HG03442 (cell line): ENCODE results near the gene RANBP10.
A peak's percentile ranks its signal among the peaks of the same experiment; 100 is the strongest.

Source experiments
- ATAC-seq: cut with Tn5 transposase; IDR thresholded peaks from one replicate; pipeline ENCODE4 v1.9.1; 2021; ENCODE audit warnings: mild to moderate bottlenecking, moderate library complexity; ENCODE audit not compliant: unreplicated experiment

The RANBP10 gene

DNA sequence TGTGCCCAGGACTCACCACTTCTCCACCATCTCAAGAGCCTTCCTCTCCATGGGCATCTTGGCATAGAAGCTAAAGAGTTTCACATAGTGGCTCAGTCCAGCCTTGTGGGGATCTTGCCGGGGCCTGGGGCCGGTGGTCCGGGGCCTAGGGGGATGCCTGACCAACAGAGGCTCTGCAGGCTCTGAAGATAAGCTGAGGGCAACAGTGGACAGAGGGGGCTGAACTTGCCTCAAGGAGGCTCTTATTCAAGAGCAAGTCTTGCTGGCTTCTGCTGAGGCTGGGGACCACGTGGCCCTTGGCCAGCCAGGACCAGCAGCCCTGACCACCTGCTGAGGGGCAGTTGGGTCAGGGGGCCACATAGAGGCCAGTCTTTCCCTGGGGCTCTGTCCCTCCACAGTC, 22.3 kb upstream of the RANBP10 start:
- ATAC-seq: no peak

DNA sequence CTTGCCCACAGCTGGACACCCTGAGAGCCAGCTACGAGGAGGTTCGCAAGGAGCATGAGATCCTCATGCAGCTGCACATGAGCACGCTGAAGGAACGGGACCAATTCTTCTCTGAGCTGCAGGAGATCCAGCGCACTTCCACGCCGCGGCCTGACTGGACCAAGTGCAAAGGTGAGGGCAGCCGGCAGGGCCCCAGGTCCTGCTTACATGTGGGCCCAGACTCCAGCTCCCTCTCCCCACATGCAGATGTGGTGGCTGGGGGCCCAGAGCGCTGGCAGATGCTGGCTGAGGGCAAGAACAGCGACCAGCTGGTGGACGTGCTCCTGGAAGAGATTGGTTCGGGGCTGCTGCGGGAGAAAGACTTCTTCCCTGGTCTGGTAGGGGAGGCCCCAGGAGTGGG, 19.5 kb upstream of the RANBP10 start:
- no peak for ATAC-seq

DNA sequence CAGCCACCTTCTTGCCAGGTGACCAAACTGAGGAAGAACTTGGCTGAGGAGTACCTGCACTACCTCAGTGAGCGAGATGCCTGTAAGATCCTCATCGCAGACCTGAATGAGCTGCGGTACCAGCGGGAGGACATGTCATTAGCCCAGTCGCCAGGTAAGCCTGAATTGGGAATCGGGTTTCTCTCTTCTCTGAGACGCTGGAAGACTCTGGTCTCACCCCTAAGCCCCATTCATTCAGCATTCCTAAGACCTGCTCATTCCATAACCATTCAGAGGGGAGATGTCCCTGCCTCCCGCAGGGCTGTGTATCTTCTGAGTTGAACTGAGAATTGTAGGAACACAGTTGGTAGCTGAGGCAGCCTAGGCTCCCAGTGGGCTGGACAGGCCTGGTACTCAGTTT, 18.8 kb upstream of the RANBP10 start:
- no peak for ATAC-seq

DNA sequence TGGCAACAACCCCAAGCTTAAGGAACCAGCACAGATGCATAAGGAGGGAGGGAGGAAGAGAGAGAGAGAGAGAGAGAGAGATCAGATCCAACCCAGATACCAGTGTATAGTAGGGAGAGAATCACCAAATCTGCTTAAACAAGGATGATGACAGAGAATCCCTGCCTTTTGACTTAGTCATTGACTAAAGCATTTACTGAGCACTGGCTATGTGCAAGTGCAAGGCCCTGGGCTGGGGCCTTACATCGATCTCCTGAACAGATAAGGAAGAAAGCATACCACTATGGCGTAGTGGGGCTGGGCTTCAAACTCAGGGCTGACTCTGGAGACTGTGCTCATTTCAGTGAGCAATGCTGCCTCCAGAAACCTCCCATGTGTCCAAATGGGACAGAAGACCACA, 16.2 kb upstream of the RANBP10 start:
- ATAC-seq: no peak

DNA sequence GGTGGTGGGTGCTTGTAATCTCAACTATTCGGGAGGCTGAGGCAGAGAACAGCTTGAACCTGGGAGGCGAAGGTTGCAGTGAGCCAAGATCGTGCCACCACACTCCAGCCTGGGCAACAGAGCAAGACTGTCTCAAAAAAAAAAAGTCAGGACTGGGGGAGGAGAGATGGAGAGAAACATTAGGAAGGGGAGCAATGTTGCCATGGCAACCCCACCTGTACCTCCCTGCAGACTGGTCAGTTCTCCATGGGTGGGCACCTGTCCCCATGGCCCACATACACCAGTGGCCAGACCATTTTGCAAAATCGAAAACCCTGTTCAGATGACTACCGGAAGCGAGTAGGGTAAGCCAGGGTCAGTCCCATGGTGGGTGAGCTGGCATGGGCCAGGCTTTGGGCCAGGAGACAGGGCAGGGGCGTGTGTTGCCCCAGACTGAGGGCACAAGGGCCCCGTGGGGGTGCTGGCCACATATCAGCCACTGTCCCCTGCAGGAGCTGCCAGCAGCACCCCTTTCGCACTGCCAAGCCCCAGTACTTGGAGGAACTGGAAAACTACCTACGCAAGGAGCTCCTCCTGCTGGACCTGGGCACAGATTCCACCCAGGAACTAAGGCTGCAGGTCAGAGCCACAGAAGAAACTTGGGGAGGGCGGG, 14.4 kb upstream of the RANBP10 start:
- no peak for ATAC-seq

DNA sequence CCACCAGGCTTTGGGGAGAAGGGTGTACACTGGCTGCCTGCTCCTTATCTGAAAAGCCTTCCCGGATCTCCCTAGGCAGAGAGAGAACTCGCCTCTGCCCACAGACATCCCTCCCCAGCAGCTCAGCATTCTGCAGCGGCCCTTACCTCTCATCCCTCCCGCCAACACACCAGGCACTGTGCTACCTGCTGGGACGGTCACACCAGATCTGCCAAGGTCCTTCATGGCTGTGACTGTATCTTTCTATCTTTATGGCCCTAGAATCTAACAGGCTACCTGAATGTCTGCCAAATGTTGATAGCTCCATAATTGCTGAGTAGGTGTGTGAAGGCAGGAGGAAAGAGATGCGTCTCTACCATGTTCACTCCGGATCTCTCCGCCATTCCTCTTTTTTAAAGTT, 8.2 kb upstream of the RANBP10 start:
- ATAC-seq: no peak

DNA sequence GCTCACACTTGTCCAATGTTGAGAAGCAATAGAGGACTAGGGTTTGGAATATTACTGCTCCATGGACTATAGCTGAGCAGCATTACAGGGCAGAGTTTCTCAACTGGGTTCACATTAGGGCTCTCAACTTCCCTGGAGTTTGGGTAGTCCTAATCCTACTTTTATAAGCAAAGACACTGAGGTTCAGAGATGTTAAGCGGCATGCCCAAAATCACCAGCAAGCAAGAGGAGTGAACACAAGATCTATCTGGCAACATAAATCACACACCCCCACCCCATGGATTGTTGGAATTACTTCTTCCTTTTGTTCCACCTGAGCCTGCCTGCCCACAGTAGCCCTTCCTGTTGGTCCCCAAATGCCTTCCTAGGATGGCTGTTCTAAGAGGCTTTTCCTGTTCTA, 5.5 kb upstream of the RANBP10 start:
- ATAC-seq: no peak

DNA sequence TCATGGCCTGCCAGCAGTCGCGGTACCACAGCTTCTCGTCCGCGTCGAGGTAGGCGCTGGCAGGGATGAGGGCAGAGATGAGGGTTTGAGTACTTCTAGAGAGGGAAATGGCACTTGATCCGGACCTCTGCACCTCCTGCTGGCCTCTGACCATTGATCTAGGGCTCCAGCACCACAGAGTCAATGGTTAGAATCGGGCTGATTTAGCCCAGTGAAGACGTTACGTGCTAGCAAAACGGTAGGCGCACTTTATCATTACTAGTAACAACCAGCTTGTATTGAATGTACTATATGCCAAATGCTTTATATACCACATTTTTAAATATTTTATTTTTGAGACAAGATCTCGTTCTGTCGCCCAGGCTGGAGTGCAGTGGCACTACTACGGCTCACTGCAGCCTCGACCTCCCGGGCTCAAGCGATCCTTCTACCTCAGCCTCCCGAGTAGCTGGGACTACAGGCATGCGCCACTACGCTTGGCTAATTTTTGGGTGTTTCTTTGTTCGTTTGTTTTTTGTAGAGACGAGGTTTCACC, 855 bp upstream of the RANBP10 start:
- no peak for ATAC-seq

DNA sequence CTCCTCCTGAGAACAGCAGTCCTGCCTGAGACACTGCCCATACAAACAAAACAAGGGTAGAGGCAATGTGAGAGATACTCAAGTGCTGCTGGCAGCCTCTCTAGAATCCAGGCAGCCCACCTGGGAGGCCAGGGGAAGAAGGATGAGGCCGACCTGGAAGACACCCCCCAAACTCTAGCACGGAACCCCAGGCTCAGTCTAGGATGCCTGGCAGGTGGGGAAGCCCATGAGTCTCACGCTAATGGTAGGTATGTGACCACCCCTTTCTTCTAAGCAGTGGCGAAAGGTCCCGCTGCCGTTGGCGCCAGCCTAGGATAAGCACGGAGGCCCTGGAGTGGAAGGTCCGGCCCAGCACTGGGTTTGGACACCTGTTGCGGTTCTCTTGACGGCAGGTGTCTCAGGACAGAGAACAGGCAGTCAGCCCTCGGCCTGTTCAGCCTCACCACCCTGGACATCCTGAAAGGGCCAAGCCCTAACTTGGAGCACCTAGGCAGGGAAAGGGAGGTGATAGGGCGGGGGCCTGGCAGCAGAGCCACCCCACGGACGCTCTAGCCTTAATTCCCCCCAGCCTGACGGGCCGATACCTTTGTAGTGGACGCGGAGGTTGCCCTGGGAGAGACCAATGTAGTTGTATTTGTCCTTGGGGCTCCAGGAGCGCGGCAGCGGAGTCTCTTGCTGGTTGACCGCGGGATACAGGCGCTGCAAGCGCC, 487 bp downstream of the RANBP10 start:
- ATAC-seq: no peak

DNA sequence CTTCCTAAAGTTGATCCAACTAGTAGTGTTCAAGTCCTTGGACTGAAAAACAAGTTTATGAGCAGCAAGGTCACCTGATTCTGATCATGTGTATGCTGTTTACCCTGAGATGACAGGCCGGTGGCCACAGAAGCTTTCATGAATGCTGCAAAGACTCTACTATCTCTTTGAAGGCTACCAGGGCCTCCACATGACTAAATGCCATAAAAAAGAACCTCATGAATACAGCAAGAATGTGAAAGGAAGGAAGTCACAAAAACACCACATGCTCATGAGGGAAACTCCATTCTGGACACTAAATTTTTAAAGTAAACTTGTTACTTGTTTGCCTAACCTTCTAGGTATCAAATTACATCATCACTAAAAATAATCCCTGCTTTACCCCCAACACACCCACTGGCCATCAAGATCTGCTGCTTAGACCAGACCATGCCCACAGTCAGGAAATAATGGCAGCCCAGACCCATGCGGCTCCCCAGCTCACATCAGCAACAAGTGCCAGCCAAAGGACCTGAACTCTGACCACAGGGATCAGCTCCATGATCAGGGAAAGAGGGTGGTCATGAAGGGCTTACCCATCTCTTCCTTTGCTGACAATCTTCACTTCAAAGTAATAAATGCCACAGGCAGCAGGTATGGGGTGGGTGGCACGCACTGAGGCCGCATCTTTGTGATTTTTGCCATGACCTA, 1.4 kb downstream of the RANBP10 start:
- ATAC-seq: no peak

DNA sequence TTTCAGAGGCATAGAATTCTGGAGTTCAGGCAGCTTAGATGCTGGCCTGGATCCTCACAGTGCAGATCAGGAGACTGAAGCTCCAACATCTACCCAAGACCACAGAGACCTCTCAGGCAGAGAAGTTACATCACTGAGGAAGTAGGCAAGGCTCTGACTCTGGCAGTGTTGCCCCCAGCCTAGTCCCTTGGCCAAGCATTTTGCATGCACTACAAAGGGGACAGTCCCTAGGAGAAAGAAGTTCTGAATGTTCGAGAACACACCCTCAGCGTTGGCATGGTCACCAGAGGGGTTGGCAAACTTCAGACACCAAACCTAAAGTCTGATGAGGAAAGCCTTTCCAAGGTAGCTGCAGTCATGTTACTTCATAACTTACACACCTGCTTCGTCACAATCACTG, 2.5 kb downstream of the RANBP10 start:
- no peak for ATAC-seq

DNA sequence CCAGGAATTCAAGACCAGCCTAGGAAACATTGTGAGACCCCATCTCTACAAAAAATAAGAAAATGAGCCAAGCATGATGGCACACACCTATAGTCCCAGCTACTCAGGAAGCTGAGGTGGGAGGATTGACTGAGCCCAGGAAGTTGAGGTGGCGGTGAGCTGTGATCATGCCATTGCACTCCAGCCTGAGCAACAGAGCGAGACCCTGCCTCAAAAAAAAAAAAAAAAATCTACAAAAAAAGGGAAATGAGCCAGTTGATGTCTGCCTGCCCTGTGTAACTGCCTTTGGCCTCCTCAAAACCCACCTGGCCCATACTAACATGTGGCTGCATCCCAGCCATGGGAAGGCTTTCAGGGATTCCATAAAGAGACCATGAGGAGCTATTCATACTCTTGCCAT, 4.5 kb downstream of the RANBP10 start:
- ATAC-seq: no peak

DNA sequence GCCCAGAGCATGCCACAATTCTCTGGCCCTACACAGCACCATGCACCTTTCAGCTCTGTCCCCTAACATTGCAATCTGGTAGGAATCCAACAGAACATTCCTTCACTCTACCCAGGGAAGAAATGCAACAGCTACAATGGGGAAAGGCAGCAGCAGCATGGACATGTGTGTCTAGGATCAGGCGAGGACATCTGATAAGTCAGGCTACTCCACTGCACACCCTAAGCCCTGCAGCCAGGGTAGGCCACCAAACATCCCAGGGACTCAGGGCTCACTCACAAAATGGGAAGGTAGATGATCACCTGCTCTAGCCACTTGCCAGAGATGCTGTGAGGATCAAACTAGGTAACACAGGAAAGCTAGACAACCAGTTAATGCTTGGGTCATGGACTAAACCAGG, 5.1 kb downstream of the RANBP10 start:
- no peak for ATAC-seq

DNA sequence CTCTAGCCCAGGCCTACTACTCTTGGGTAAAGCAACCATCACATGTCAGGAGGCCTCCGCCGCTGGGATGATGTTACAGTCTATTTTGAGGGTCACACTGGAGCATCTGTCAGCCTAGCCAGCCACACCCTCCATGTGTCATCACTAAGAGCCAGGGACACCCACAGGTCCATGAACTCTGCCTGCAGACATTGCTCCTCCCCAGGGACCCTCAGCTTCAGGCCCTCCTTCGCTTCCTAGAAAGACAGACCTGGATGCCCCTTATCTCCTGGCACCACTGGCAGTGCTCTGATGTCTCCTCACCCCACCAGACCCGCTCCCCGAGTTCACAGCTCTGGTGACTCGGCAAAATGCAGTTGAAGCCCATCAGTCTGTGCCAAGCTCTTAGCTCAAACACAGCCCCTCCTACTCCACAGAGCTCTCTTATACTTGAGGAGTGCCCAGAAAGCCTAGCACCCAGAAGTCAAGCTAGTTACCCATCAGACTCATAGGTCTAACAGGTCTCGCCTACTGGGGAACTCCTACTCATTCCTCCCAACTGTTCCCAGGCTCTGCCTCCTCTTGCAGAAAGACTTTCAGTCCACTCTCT, 5.9 kb downstream of the RANBP10 start:
- ATAC-seq: no peak

DNA sequence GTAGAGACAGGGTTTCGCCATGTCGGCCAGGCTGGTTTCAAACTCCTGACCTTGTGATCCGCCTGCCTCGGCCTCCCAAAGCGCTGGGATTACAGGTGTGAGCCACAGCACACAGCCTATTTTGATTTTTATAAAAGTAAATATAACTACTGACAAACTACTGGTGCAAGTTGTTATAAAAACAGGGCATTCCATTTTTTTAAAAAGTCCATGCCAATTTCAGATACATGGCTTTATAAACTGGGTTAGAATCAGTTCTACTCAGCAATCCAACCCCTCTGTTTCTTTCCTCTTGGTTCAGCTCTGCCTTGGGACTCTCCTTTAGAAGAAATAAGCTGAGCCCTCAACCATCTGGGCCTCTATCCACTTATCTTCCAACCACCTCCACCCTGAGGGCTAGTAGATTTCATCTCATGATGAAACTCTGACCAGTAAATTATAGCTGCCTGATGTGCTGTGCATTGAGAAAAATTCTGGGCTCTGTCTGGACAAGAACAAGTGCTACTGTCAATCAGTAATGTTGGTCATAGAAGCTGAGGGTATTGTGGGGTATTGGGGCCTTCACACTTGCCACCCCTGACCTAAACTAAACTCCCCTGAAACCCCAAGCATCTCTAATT, 10.2 kb downstream of the RANBP10 start:
- no peak for ATAC-seq

DNA sequence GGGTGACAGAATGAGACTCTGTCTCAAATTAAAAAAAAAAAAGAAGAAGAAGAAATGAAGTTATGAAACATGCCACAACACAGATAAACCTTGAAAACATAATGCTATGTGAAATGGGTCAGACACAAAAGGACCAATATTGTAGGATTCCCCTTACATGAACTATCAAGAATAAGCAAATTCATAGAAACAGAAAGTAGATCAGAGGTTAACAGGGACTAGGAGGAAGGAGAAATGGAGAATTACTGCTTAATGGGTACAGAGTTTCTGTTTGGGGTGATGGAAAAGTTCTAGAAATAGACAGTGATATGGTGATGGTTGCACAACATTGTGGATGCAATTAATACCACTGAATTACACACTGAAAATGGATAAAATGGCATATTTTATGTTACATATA, 16.3 kb downstream of the RANBP10 start:
- no peak for ATAC-seq

DNA sequence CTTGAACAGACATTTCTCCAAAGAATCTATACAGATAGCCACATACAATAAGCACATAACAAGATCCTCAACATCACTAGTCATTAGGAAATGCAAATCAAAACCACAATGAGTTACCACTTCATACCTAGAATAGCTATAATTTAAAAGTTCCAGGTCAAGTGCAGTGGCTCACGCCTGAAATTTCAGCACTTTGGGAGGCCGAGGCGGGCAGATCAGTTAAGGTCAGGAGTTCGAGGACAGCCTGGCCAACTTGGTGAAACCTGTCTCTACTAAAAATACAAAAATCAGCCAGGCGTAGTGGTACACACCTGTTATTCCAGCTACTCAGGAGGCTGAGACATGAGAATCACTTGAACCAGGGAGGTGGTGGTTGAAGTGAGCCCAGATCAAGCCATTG, 19.9 kb downstream of the RANBP10 start:
- ATAC-seq: no peak

DNA sequence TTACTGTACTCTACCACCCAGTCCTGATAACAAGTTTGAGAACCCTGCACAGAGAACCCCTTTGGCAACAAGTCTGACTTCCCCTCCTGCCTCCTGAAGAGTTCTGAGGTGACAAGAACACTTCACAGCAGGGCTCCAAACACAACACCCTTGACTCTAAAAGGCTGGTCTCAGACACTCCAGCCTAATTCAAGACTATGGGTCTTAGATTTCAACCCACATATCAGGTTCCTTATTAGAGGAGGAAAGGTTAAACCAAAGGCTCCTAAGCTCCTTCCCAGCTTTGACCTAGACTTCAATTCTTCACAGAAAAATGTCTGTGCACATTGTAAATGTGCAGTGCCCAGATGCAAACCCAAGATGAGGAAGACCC, 23.0 kb downstream of the RANBP10 start:
- ATAC-seq: no peak

DNA sequence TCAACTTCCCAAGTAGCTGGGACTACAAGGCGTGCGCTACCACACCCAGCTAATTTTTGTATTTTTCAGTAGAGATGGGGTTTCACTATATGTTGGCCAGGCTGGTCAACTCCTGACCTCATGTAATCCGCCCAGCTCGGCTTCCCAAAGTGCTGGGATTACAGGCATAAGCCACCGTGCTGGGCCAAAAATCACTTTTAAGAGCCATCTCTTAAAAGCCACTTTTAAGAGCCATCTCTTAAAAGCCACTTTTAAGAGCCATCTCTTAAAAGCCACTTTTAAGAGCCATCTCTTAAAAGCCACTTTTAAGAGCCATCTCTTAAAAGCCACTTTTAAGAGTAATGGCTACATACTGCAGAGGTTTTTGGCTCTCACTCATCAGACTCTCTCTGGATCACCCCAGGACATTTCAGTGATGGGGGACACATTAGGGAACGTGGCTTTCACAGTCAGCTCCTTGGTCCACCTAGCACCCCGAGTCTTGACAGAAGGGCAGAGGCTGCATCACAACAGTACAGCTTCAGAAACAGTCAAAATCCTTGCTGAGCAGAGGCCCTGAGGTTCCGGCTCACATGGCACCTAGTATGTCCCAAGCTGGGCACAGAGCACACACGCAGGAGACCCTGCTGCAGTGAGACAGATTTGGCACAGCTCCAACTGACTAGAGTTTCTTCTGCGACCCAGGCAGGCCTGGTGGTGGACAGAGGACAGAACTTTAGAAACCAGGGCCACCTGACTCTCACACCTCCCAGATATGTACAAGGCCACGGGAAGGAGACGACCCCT, 23.6 kb downstream of the RANBP10 start:
- ATAC-seq: no peak

DNA sequence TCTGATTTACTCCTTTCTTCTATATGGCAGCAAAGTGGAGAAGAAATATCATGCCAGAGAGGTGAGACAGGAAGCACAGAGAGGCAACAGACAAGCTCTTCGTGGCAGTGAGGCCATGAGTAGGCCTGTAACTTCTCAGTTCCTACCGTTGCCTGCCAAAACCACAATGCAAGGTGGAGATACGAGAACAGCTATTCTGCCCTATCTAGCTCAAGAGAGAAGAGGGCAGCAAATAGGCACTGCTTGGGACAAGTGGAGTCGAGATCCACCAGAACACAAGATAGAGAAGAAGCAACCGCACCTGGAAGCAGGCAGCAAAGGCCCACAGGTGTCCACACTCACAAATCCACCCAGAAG, 24.8 kb downstream of the RANBP10 start:
- ATAC-seq: peak; percentile 59
